H1 (cell line): ENCODE results near the gene ATR. TPM values are rescaled to one million over a fixed set of nuclear protein-coding genes. Genes with fewer than 3 reads are reported as not detected.

Source experiments
- CTCF ChIA-PET: fragments of 300-600 bp; sonication (Branson Sonifier 250); formaldehyde crosslinking; loops from one replicate; lab custom pipeline; 2021; ENCODE audit not compliant: partially characterized antibody; lab: Charles Lee
- POLR2A ChIA-PET: fragments of 300-600 bp; sonication (Branson Sonifier 250); formaldehyde crosslinking; loops from one replicate; lab custom pipeline; 2021; ENCODE audit warnings: inconsistent platforms; ENCODE audit not compliant: partially characterized antibody; lab: Charles Lee
- DNase-seq, 2 experiments: peaks; one replicate each; pipeline versions ENCODE4 v3.0.0 to v3.0.0-alpha.2; 2010 to 2022; ENCODE audit warnings: low spot score in 2 of 2, low read depth in 1 of 2, mixed read lengths in 1 of 2
- FAIRE-seq: peaks from 2 replicates; lab custom pipeline; 2011; peaks lifted over from hg19 to GRCh38; lab: Jason Lieb, UNC
- H2AFZ ChIP-seq: 2 replicates; pipeline ENCODE4 v1.8.1; 2012; ENCODE audit warnings: low read length, inconsistent platforms
- H2AK5ac ChIP-seq: 2 replicates; pipeline ENCODE4 v1.6.1; 2013; ENCODE audit warnings: low read depth, low read length
- H2BK120ac ChIP-seq: replicated peaks from 2 replicates; pipeline ENCODE3; 2013; ENCODE audit warnings: low read depth, low read length, inconsistent platforms
- H2BK12ac ChIP-seq: 2 replicates; pipeline ENCODE4 v1.6.1; 2013; ENCODE audit warnings: low read depth, low read length
- H2BK15ac ChIP-seq: 2 replicates; pipeline ENCODE4 v1.6.1; 2013; ENCODE audit warnings: low read length
- H2BK20ac ChIP-seq: 2 replicates; pipeline ENCODE4 v1.6.1; 2013; ENCODE audit warnings: low read length
- H2BK5ac ChIP-seq: 2 replicates; pipeline ENCODE4 v1.6.1; 2013; ENCODE audit warnings: low read depth, low read length
- H3K14ac ChIP-seq: 2 replicates; pipeline ENCODE4 v1.6.1; 2013; ENCODE audit warnings: inconsistent platforms; ENCODE audit not compliant: insufficient read length
- H3K18ac ChIP-seq: 2 replicates; pipeline ENCODE4 v1.6.1; 2013; ENCODE audit warnings: low read length; ENCODE audit errors: extremely low read depth
- H3K23ac ChIP-seq: 2 replicates; pipeline ENCODE4 v1.6.1; 2013; ENCODE audit warnings: inconsistent platforms; ENCODE audit not compliant: insufficient read length
- H3K23me2 ChIP-seq: 2 replicates; pipeline ENCODE4 v1.6.1; 2013; ENCODE audit warnings: low read depth, low read length
- H3K27ac ChIP-seq: 2 replicates; pipeline ENCODE4 v1.6.1; 2011; ENCODE audit warnings: low read depth, low read length, inconsistent platforms
- H3K27me3 ChIP-seq, 4 experiments: replicated peaks in 1 of 4; 1 replicate in 1 of 4; 2 replicates in 3 of 4; pipeline versions ENCODE4 v1.6.1 to v1.8.1; 2011 to 2013; ENCODE audit warnings: low read length in 3 of 4, mild to moderate bottlenecking in 3 of 4, inconsistent platforms in 2 of 4, mixed read lengths in 2 of 4, moderate library complexity in 1 of 4; ENCODE audit not compliant: control insufficient read depth in 3 of 4, insufficient read depth in 3 of 4; ENCODE audit errors: extremely low read depth in 1 of 4
- H3K36me3 ChIP-seq, 4 experiments: 2 replicates each; pipeline versions ENCODE4 v1.6.1 to v1.8.1; 2011 to 2013; ENCODE audit warnings: mild to moderate bottlenecking in 4 of 4, low read length in 3 of 4, moderate library complexity in 2 of 4, control low read depth in 1 of 4, inconsistent platforms in 1 of 4; ENCODE audit not compliant: insufficient read depth in 4 of 4, control insufficient read depth in 2 of 4
- H3K4ac ChIP-seq: replicated peaks from 2 replicates; pipeline ENCODE3; 2013; ENCODE audit warnings: low read length, low read depth, mixed read lengths, inconsistent platforms; ENCODE audit not compliant: insufficient read length
- H3K4me1 ChIP-seq, 4 experiments: replicated peaks in 1 of 4; 1 replicate in 1 of 4; 2 replicates in 3 of 4; pipeline versions ENCODE4 v1.6.1 to v1.8.1; 2011 to 2013; ENCODE audit warnings: low read length in 3 of 4, inconsistent platforms in 2 of 4, mixed read lengths in 1 of 4; ENCODE audit not compliant: insufficient read depth in 4 of 4, control insufficient read depth in 3 of 4
- H3K4me2 ChIP-seq, 2 experiments: 2 replicates each; pipeline versions ENCODE4 v1.6.1 to v1.8.1; 2011 to 2013; ENCODE audit warnings: low read depth in 2 of 2, low read length in 2 of 2, control low read depth in 1 of 2, inconsistent platforms in 1 of 2, mild to moderate bottlenecking in 1 of 2; ENCODE audit not compliant: insufficient read depth in 1 of 2
- H3K4me3 ChIP-seq, 4 experiments: fragments of 200-600, 300-600 bp in 1 of 4; sonication (generic), shearing (Covaris generic), sonication (Bioruptor Twin) in 1 of 4; 2 replicates each; pipeline versions ENCODE4 v1.5.1 to v1.8.1; 2011 to 2016; ENCODE audit warnings: low read length in 4 of 4, low read depth in 3 of 4, control low read depth in 2 of 4, inconsistent platforms in 2 of 4, mild to moderate bottlenecking in 2 of 4, mixed read lengths in 1 of 4, moderate library complexity in 1 of 4; ENCODE audit not compliant: insufficient read depth in 2 of 4; ENCODE audit errors: extremely low read depth in 1 of 4
- H3K56ac ChIP-seq: replicated peaks from 2 replicates; pipeline ENCODE3; 2013; ENCODE audit warnings: low read depth, mild to moderate bottlenecking, mixed read lengths, low read length, inconsistent platforms; ENCODE audit not compliant: insufficient read length
- H3K79me1 ChIP-seq: 2 replicates; pipeline ENCODE4 v1.6.1; 2013; ENCODE audit warnings: low read depth, low read length, control low read depth
- H3K79me2 ChIP-seq, 2 experiments: 2 replicates each; pipeline versions ENCODE4 v1.6.1 to v1.8.1; 2012 to 2013; ENCODE audit warnings: low read length in 2 of 2, mild to moderate bottlenecking in 2 of 2, inconsistent platforms in 1 of 2; ENCODE audit not compliant: insufficient read depth in 2 of 2, control insufficient read depth in 1 of 2
- H3K9ac ChIP-seq, 4 experiments: replicated peaks in 1 of 4; 1 replicate in 1 of 4; 2 replicates in 3 of 4; pipeline versions ENCODE4 v1.6.1 to v1.8.1; 2011 to 2013; ENCODE audit warnings: low read depth in 3 of 4, low read length in 3 of 4, control low read depth in 2 of 4, mild to moderate bottlenecking in 2 of 4, moderate library complexity in 2 of 4, inconsistent platforms in 1 of 4; ENCODE audit errors: extremely low read depth in 1 of 4
- H3K9me3 ChIP-seq, 2 experiments: 2 replicates each; pipeline versions ENCODE4 v1.6.1 to v1.8.1; 2012 to 2013; ENCODE audit warnings: mild to moderate bottlenecking in 2 of 2, moderate library complexity in 2 of 2, control low read depth in 1 of 2, inconsistent platforms in 1 of 2, low read depth in 1 of 2, low read length in 1 of 2, mixed read lengths in 1 of 2; ENCODE audit not compliant: insufficient read depth in 2 of 2
- H4K20me1 ChIP-seq, 2 experiments: replicated peaks in 1 of 2; 2 replicates each; pipeline versions ENCODE3 to v1.8.1; 2011 to 2013; ENCODE audit warnings: inconsistent platforms in 2 of 2, low read length in 2 of 2, mild to moderate bottlenecking in 1 of 2; ENCODE audit not compliant: insufficient read depth in 2 of 2, control insufficient read depth in 1 of 2
- H4K5ac ChIP-seq: 2 replicates; pipeline ENCODE4 v1.6.1; 2013; ENCODE audit warnings: low read length, low read depth, mixed read lengths, inconsistent platforms; ENCODE audit not compliant: insufficient read length
- H4K8ac ChIP-seq: 2 replicates; pipeline ENCODE4 v1.8.0; 2013; ENCODE audit warnings: mild to moderate bottlenecking, moderate library complexity, low read length, inconsistent platforms; ENCODE audit not compliant: insufficient read depth; ENCODE audit errors: extremely low read depth
- H4K91ac ChIP-seq: replicated peaks from 2 replicates; pipeline ENCODE3; 2013; ENCODE audit warnings: low read length, mixed read lengths, inconsistent platforms; ENCODE audit not compliant: insufficient read length
- CTBP2 ChIP-seq: IDR thresholded peaks from 2 replicates; pipeline ENCODE4 v1.7.0; 2011; ENCODE audit warnings: borderline replicate concordance, mild to moderate bottlenecking, moderate library complexity, mixed read lengths, low read length; ENCODE audit not compliant: insufficient read depth, insufficient read length
- GTF2F1 ChIP-seq: IDR thresholded peaks from 2 replicates; pipeline ENCODE4 v1.6.1; 2012; ENCODE audit warnings: low read depth, low read length, improper control_type of control experiment, borderline replicate concordance
- HDAC6 ChIP-seq: IDR thresholded peaks from one replicate; pipeline ENCODE4 v1.7.1; 2012; ENCODE audit warnings: low read depth, mild to moderate bottlenecking, inconsistent platforms, low read length, moderate library complexity
- KDM4A ChIP-seq: IDR thresholded peaks from one replicate; pipeline ENCODE4 v1.7.1; 2012; ENCODE audit warnings: low read depth, mild to moderate bottlenecking, moderate library complexity, low read length, inconsistent platforms; ENCODE audit not compliant: severe bottlenecking
- NANOG ChIP-seq: IDR thresholded peaks from 2 replicates; pipeline ENCODE4 v1.6.1; 2011; ENCODE audit warnings: low read length, low read depth, mild to moderate bottlenecking, inconsistent platforms; ENCODE audit not compliant: insufficient read depth, poor library complexity, severe bottlenecking
- PHF8 ChIP-seq: fragments of 200-600 bp; sonication (generic); conservative IDR thresholded peaks from 2 replicates; pipeline ENCODE4 v1.7.1; 2012; ENCODE audit warnings: low read depth, mild to moderate bottlenecking, inconsistent platforms, low read length, moderate library complexity
- POLR2A ChIP-seq, 2 experiments: IDR thresholded peaks; 1 replicate in 1 of 2; 2 replicates in 1 of 2; pipeline ENCODE4 v1.6.1; 2011; ENCODE audit warnings: low read depth in 2 of 2, low read length in 2 of 2, mild to moderate bottlenecking in 2 of 2; ENCODE audit errors: control extremely low read depth in 1 of 2
- SP4 ChIP-seq: IDR thresholded peaks from 2 replicates; pipeline ENCODE4 v1.6.1; 2012; ENCODE audit warnings: low read length, inconsistent platforms
- TBP ChIP-seq: IDR thresholded peaks from 2 replicates; pipeline ENCODE4 v1.6.1; 2011; ENCODE audit warnings: low read depth, low read length, improper control_type of control experiment
- WGBS, 2 experiments: shearing (Covaris generic) in 1 of 2; methylation state at CpG; one replicate each; pipeline versions ENCODE4 v1.1.6 to v1.1.7; 2013 to 2015; ENCODE audit warnings: low lambda C conversion rate in 2 of 2, mixed read lengths in 2 of 2, inconsistent platforms in 1 of 2, low coverage in 1 of 2, missing lambda C conversion rate in 1 of 2; ENCODE audit not compliant: insufficient replicate concordance in 2 of 2, insufficient coverage in 1 of 2, insufficient read length in 1 of 2; ENCODE audit errors: extremely low coverage in 1 of 2, missing lambda C conversion rate in 1 of 2; 5-methylcytosine and 5-hydroxymethylcytosine counted together
- polyA plus RNA-seq, 7 experiments: library from polyadenylated mRNA; depleted of rRNA in 3 of 7; stranded (reverse) in 5 of 7; unstranded in 2 of 7; fragments of >200 nt in 5 of 7; fragments of 200-250 nt in 2 of 7; gene quantifications; 1 replicate in 5 of 7; 2 replicates in 1 of 7; 4 replicates in 1 of 7; pipeline versions ENCODE4 v1.2.1 to v1.2.3, GENCODE V29; 2011 to 2013; ENCODE audit warnings: missing spikeins in 2 of 7, mixed read lengths in 2 of 7
- total RNA-seq: library from RNA; stranded (reverse); fragmentation: NEBNext Ultra II Directional; extraction: Animal tissue kit (Norgen Biotek cat#: 25700); gene quantifications from 2 replicates; pipeline ENCODE4 v1.2.1, GENCODE V29; 2021
- TF ChIP-seq, protein P1 (sequence below): IDR thresholded peaks from 2 replicates; pipeline ENCODE4 v1.6.1; 2012; ENCODE audit warnings: inconsistent platforms

Gene ATR
- total and polyA plus RNA-seq, 2 of the 8 experiments (the other 6 are each of a cell fraction or from before 2014, with no cell fraction given) = 8.4 to 23.2 TPM

DNA sequence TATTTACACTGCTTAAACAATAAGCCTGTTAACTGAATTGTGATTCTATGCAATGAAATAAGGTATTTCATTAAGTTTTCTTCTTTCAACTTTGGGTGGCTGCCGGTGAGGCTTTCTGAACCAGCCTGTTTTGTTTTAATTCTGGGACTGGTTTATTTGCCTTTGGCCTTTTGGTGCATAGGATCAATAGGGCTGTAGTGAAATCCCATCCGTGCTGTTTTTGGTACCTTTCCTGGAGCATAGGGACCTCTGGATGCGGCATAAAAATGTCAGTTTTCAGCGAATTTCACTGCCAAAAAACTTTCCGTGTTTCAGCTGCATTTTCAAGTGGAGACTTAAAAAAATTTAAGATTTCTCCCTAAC is 18.2 kb upstream of the ATR start:
- Histone ChIP-seq H2BK5ac (no peak overlapping the region), H3K9ac (peak overlapping the region in 1 of 4 experiments; percentile 35; a peak in 2 of 7 replicates), H3K23ac (no peak overlapping the region), H3K9me3 (no peaks in the 10 kb centered on the region), H2BK120ac (no peak overlapping the region), H3K79me1 (no peaks in the 10 kb centered on the region; the same call in 1 of the 2 replicates), H3K27ac (no peak overlapping the region), H4K8ac (no peak overlapping the region), H3K27me3 (no peaks in the 10 kb centered on the region), H2AFZ (no peak overlapping the region; the same call in 1 of the 2 replicates), H4K5ac (no peak overlapping the region), H3K4me1 (peaks cover 0 to 4% (median 2%) of the 10 kb centered on the region in 4 experiments; a peak in 2 of 7 replicates), H3K4me3 (peak overlapping the region; percentile 68 to 91 (median 78)), H2BK15ac (no peak overlapping the region), H3K4ac (no peak overlapping the region), H3K23me2 (peaks cover 8% of the 10 kb centered on the region), H2BK20ac (no peak overlapping the region), H3K14ac (no peak overlapping the region), H4K20me1 (no peaks in the 10 kb centered on the region), H2AK5ac (no peak overlapping the region), H3K4me2 (peak overlapping the region; percentile 57 to 77), H2BK12ac (no peak overlapping the region), H3K18ac (no peak overlapping the region), H3K36me3 (peaks cover 0 to 2% (median 0%) of the 10 kb centered on the region in 4 experiments; a peak in 1 of 8 replicates), H4K91ac (no peak overlapping the region), H3K56ac (no peak overlapping the region), H3K79me2 (peaks cover 0 to 7% of the 10 kb centered on the region in 2 experiments; a peak in 2 of 4 replicates)
- no peak for TF ChIP-seq NANOG
- no peak for TF ChIP-seq CTBP2
- TF ChIP-seq, protein P1, sequence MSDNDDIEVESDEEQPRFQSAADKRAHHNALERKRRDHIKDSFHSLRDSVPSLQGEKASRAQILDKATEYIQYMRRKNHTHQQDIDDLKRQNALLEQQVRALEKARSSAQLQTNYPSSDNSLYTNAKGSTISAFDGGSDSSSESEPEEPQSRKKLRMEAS = no peak
- TF ChIP-seq GTF2F1 = no peak
- TF ChIP-seq HDAC6 = no peak
- no peak for TF ChIP-seq POLR2A (IDR thresholded peaks at IDR 0.05; ENCODE audit: control extremely low read depth in 1 of 2, low read depth in 2 of 2, low read length in 2 of 2)
- no peak for TF ChIP-seq TBP
- TF ChIP-seq PHF8 = no peak
- no peak for TF ChIP-seq KDM4A
- no peak for TF ChIP-seq SP4
- no peak for DNase-seq
- ChIA-PET POLR2A (interaction anchor here (1.3 to 1.4 kb wide), 2 partner anchors 12 to 16 kb away, joined by 4 to 8 read pairs; no protein-coding TSS in a partner anchor), CTCF (interaction anchor here (1.2 kb wide), 1 partner anchor 17 kb away, joined by 4 read pairs; no protein-coding TSS in a partner anchor)
- FAIRE-seq = no peak
- 17% methylated on average over 5 of the region's 5 CpGs; no CpG with 5 or more reads in 1 of the 2 experiments for WGBS, 2 experiments
